Measurements from ENCODE around the gene UFSP2.
A peak's percentile ranks its signal among the peaks of the same experiment; 100 is the strongest.

The UFSP2 gene

DNA sequence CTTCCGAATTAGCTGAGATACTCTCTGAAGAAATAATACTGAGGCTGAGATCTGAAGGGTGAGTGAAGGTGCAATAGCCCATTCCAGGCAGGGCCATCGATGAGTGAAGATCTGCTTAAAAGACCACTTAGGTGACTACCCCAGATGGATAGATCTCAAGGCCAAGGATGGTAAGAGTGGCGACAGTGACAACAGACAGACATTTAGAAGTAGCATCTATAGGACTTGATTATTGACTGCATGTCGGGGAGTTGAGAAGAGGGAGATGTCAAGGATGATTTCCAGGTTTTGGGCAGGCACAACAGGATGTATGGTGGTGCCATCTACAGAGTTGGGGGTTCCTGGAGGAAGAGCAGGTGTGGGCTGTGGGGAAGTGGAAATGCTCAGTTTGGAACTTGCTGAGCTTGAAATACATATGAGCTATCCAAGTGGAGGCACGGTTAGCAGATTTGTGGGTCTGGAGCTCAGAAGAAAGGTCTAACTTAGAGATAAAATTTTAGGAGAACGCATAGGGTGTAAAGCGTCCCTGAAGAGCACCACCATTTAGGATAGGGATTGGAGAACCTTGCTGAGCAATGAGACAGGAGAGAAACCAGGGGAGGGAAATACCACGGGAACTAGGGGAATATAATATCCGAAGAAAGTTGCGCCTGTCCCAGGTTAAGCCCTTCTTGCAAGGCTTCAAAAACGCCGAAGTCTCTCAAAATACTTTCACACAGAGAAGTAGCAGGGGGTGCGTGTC, 688 bp downstream of the UFSP2 start:
- DNase-seq = no peak

DNA sequence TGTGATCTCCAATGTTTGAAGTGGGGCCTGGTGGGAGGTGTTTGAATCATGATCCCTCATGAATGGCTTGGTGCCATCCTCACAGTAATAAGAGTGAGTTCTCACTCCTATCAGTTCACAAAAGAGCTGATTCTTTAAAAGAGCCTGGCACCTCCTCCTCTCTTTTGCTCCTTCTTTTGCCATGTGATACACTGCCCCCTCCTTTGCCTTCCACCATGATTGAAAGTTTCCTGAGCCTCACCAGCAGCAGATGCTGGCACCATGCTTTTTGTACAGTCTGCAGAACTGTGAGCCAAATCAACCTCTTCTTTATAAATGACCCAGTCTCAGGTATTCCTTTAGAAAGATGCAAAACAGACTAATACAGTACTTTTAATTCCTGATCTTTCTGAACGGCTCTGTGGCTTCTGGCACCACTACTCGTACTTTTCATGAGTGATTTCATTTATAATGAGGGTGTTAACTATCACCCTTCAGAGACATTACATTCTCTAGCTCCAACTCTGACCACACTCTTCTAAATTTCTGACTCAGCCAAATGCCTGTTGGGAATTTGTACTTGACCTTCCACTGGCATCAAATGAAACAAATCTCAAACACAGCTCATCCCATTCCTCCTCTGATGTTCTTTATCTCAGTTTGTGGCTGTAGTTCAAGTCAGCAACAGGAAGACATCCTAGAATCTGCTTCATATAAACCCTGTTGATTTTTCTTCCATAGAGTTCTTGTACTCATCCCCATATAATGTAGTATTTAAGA, 4.2 kb downstream of the UFSP2 start:
- DNase-seq = no peak

DNA sequence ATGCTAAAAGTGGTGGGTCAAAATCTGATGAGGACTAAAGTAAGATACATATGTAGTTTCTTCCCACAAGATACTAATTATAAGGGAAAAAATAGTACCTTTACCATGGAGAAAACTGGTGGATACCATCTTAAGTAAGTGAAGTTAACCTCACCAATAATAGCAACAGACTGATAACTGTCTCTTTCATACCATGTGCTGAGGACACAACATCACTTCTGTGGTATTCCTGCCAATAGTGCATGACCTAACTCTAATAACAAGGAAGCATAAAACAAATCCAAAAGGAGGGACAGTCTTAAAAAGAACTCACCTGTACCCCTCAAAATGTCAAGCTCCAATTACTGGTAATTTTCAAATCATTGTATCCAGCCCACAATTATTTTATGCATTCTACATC, 8.8 kb downstream of the UFSP2 start:
- no peak for DNase-seq

DNA sequence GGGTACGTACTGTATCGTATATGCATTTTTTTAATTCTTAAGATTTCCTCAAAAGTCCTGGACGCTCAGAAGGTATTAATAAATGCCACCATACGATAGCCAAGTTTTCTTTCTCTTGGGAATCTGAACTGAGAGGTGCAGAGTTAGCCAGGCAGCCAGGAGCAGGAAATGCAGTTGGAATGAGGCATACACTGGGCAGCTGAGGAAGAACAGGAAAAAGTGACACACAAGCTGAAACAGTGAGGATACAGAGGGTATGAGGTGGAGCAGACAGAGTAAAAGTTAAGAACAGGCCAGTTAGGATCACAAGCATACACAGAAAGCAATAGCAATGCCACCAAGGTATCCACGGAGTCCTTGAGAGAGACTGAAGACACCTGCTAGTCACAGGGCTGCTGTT, 13.4 kb downstream of the UFSP2 start:
- DNase-seq = no peak

DNA sequence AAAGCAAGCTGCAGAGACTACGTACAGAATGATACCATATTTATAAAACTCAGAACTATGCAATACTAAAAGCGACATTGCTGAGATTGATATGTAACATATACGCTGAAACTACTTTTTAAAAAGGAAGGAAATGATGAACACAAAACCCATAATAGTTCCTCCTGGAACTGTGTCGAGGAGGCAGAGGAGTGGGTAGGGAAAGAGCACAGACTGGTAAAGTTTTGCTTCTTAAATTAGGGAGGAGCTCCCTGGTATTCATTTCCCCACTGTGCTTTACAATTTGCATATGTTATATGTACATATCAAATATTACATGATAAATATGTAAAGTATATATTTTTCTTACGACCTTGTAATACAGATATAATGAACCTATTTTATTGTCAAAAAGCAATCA, 13.9 kb downstream of the UFSP2 start:
- no peak for DNase-seq

DNA sequence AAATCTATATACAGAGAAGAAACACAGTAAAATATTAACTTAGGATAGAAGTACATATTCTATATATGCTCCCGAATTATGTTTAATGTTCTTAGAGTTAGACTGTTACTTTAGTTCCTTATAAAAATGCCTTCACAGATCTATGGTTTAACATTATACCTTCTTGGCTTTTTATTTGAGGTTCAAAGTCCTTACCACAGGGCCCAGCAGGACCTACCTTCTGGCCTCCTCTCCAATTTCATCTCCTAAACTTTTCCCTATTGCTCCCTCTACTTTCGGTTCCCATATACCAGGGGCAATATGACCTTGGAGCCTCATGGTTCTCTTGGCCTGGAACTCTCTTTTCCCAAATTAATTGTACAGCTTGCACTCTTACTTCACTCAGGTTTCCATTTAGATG, 17.3 kb downstream of the UFSP2 start:
- no peak for DNase-seq

DNA sequence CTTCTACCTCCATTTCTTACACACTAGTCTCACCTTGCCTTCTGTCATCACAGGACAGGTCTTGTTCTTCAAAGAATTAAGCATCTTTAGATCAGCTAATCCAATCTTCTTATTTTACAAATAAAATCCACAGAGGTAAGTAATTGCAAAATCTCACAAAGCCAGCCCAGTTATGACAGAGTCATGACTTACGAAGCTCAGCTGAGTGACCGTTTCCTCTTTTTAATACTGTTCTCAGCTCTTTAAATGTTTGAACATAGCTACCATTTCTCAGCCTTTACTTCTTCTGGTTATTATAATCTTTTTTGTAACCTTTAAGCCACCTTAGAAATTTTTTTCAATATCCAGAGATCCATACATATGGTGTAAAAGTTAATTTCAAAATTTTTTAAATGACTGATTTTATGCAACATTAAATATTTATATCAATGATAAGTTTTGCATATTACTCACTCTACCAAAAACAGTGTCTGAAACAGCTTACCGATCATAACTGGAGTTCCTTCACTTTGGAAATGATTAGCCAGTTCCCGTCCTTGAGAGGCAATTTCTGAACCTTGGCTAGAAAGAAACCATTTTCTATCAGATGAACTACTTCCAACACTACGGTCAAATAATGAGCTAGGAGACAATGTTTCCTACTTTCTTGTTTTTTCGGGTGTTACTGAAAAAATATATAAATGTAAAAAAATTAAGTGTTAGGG, 20.3 kb downstream of the UFSP2 start:
- DNase-seq = no peak

DNA sequence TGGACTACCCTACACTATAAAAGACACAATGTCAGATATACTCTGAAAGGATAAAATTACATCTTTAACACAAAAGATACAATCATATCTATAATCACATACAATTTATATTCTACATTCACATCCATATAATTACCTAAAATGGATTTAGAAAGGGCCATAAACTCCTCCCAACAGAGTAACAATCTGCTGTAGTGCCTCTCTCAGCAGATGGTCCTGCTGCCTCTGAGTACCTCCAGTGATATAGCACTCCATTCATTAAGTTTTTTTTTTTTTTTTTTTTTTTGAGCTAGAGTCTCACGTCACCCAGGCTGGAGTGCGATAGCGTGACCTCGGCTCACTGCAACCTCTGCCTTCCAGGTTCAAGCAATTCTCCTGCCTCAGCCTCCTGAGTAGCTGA, 21.7 kb downstream of the UFSP2 start:
- no peak for DNase-seq

DNA sequence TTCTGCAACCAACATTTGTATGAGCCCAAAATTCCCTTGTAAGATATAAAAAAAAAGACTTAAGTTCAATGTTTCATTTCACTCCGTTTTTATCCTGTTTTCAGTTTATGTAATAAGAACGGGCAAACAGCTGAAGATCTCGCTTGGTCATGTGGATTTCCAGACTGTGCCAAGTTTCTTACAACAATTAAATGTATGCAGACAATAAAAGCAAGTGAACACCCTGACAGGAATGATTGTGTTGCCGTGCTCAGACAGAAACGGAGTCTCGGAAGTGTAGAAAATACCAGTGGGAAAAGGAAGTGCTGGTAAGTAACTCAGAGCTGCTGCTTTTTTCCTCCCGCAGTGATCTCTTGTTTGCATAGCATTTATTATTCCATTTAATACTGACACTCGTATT, 26.3 kb downstream of the UFSP2 start:
- DNase-seq = no peak

DNA sequence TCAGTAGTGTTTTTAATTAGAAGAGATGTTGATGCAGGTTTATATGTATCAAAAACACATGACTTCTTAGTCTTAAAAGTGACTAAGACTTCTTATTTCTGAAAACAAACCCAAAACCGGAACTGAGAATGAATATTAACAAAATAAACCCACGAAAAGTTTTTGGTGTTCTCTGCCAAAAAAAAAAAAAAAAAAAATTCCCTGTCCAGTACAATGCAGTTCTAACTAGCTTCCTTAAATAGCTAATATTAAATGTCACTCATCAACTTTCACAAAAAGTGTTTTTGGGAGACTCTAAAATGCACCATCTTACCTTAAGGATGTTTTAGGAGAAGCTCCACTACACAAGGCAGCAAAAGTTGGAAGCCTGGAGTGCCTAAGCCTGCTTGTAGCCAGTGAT, 27.1 kb downstream of the UFSP2 start:
- DNase-seq = no peak

DNA sequence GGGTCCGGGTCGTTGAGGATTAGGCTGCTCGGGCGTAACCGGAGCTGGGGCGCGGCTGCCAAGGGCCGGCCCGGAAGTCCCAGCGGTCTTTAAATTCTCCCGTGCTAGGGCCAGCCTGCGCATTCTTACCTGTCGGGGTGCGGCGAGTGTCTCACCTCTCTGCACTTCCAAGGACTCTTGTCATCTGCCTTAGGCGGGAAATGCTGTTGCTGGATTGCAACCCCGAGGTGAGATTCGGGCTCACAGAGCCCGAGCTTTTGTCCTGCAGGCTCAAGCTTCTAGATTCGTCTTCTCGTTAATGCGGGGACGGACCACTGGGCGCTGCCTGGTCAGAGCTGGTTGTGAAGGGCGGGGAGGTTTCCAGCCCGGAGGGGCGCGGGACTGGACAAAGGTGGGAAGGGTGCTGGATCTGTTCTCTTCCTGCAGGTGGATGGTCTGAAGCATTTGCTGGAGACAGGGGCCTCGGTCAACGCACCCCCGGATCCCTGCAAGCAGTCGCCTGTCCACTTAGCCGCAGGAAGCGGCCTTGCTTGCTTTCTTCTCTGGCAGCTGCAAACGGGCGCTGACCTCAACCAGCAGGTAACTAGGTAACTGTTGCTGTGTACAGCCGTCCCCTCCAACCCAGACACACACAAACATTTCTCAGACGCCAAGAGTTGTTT, 28.9 kb downstream of the UFSP2 start, which contains the start of gene ANKRD37:
Gene ANKRD37 (plus strand): TSS at position 118 of the 662 bp plus-strand sequence. CDS start 83 bp downstream, at position 201.
- DNase-seq = no peak

DNA sequence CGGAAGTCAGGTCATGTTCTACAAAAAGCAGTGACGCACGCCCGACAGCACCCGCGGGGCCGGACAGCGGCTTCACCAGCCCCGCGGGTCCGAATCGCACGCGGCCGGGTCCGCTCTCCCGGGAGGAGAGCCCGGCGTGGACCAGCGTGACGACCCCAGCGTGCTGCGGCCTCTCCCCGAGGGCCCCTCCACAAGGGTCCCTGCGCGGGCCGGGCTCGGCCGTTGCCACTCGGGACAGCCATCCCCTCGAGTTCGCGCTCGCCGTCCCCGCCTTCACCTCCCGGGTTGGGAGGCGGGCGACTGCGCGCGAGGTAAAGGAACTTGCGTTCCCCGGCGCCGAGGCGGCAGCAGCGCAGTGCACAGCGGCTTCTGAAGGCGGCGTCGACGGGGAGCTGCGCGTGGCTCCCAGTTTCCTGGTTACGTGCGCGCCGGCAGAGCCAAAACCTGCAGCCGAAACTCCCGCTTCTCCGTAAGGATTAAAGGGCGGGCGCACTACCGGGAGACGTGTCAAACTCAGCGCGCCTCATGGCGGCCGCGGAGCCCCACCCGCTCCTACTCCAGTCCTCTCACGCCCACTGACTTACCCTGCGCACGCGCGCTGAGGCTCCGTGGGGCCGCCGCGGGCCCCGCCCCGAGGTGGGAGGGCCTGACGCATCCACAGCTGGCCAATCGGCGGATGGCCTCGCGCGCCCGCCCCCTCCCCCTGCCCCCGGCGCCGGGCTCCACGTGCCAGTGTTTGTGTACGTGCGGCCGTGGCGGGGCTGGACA, 29.6 kb downstream of the UFSP2 start:
- peak; percentile 95 for DNase-seq

DNA sequence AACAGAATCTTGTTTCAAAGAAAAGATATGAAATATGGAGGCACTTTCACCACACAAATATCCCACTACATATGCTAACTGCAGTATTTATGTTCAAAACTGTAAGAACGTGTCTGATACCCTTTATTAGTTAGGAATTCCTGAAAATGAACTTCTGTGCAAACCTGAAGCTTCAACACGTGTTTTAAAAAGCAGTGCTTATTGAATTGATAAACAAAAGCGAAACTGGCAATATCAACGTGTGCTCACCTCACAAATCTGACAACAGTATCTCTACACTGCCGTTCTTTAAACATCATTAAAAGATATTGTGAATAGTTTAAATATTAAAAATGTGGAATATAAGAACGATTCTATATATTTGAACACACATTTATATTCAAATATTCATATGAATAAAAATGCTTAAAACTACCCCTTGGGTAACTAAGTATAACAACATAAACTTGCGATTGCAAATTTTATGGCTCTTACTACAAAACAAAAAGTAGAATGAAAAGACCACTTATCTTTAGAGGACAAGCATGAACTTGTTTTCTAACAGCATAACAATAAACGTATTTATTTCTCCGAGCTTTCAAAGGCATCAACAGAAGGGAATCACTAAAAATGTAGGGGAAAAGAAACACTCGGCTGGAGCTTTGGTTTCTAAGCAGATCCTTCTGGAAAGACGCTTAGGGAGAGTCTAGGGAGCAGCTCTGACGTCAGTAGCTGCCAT, 30.4 kb downstream of the UFSP2 start, which contains the start of gene LRP2BP:
Gene LRP2BP (minus strand): TSS at position 687 of the 718 bp plus-strand sequence. CDS start 17,738 bp downstream, outside the sequence.
- no peak for DNase-seq

DNA sequence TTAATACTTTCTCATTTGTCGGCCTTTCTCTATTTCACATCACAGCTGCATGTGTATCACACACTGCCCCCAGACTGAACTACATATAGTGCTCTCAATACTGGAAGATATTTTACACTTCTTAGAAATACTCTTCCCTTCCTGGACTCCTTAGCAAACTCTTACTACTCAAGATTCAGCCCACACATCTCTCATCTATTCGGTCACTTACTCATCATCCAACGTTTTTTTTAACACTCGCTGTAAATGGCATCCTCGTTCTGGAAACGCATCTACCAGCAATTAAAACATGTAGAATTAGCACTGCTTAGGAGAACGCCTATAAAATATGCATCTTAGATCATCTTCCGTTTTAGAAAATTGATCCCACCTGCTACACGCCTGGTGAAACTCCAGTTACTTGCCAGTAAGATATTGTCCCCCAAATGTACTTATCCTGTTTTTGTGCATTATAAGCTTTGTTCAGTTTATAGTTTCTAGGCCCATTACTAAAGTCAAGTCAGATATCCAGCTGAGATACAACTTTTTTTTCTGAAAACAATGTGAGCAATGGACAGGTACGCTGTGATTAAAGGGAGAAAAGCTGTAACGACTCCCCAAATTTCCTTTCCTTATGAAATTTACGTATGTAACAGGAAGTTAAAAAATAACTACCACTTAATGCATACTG, 31.1 kb downstream of the UFSP2 start:
- DNase-seq = no peak

DNA sequence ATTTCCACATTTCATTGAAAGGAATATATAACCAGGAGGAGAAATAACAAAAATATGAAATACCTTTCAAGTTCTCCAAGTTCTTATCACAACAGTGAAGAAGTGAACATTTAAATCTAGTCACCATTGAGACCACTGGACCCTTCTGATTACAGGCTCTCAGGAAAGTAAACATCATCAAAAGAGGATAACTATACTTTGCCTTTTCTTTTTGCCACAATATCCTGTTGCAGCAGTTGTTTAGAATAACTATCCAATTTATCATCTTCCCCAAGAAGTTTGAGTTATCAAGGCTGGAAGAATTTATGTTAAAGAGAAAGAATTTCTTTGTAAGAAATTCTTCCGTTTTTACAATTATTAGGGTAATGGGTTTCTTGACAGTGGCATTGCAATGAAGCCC, 33.6 kb downstream of the UFSP2 start:
- DNase-seq = no peak

DNA sequence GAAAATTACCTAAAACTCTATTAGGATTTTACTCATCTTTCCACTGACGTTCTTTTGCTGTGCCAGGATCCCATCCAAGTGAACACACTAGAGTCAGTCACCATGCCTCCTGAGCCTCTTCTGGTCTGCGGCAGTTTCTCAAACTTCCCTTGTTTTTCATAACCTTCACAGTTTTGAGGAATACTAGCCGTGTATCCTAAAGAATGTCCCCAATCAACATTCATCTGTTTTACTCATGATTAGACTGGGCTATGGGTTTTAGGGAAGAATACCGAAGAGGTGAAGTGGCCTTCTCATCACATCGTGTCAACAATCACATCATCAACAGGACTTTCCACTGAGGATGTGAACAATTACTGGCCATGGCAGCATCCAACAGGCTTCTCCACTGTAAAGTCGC, 34.8 kb downstream of the UFSP2 start:
- DNase-seq = no peak

DNA sequence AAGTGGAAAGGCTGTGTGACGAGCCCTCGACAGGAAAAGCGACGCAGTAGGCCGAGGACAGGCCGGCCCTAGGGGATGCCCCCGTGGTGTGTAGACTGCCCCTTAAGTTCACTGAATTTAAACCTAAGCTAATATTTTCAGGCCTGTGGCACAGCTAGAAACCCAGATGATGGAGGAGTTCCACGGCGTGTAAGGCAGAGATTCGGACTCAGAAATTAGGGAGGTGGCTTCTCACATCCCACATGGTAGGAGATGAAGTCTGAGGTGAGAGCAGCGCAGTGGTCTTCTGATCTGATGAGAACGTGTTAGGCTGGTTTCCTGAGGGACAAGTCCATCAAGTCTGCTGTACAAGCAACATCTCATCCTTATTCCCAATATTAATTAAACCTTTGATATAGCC, 37.8 kb downstream of the UFSP2 start:
- no peak for DNase-seq

DNA sequence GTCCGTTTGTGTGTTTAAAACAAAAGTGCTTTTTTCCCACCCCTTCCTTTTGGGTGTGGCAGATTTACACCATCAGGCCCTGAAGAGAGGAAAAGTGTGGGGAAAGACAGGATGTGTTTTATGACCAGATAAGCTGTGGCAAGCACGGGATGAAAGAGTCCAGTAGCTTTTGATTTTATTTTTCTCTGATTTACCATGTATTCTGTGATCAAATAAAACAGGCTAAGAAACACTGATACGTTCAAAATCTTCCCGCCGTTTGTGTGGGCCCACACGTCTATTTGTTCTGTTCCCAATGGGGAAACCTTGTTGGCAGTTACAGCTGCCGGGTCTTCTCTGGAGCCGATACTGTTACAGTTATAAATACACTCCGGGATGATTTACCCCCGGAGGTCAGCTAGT, 40.8 kb downstream of the UFSP2 start:
- no peak for DNase-seq

DNA sequence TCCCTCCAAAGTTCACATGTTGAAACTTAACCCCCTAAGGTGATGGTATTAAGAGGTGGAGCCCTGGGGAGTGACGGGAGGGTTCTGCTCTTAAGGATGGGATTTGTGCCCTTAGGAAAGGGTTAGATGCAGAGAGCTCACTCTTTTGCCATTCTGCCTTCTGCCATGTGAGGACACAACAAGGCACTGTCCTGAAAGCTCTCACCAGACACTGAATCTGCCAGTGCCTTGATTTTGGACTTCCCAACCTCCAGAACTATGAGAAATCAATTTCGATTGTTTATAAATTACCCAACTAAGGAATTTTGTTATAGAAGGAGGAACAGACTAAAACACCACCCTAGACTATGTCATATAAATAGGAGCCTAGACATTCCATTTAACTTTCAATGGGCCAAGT, 41.7 kb downstream of the UFSP2 start:
- DNase-seq = no peak

DNA sequence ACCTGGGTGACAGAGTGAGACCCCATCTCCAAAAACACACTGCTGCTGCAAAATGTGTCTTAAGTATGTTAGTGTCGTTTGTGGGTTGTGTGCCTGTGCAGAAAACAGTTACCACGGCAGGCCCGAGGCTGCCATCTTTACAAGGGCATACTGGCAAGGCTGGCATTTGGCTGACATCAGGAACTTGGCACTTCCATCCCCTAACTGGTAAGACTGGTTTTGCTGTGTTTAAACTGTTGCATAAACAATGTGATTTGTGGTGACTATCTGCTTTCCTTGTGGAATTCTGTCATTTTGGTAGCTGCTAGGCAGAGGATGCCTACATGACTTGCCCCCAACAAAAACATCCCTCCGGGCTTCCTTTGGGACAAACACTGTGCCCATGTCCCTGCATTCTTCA, 42.3 kb downstream of the UFSP2 start:
- no peak for DNase-seq

DNA sequence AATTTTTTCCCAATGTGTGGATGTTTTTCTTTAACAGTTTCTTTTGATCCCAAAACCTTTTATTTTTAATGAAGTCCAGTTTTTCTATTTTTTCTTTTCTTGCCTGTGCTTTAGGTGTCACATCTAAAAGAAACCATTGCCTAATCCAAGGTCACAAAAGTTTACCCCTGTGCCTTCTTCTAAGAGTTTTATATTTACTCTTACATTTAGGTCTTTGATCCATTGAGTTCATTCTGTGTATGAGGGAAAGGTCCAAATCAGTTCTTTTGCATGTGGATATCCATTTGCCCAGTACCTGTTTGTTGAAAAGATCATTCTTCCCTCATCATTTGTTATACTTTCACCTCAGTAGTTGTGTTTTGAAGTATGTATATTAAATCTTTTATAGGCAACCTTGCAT, 43.0 kb downstream of the UFSP2 start:
- no peak for DNase-seq
